AG04450 (cell line): ENCODE measurements around the gene NEMP2. TPM values are rescaled to one million over a fixed set of nuclear protein-coding genes. Genes with fewer than 3 reads are reported as not detected.
"Not testable (repeated sequence)": the region's sequence is repeated elsewhere in the genome, so short reads cannot be mapped to it uniquely, and the experiment has no call there.

Source experiments
- CTCF ChIA-PET: fragments of 300-600, 350-600 bp; formaldehyde crosslinking; extraction: SDS; loops from one replicate; lab custom pipeline; 2022; ENCODE audit warnings: antibody characterized with exemption, inconsistent platforms; lab: Charles Lee
- POLR2A ChIA-PET: fragments of 350-600 bp; formaldehyde crosslinking; extraction: SDS; loops from one replicate; lab custom pipeline; 2021; ENCODE audit warnings: antibody characterized with exemption, inconsistent platforms; lab: Yijun Ruan, JAX
- DNase-seq: peaks from one replicate; pipeline ENCODE4 v3.0.0-alpha.2; 2011; ENCODE audit warnings: low read depth, low spot score
- H3K27ac ChIP-seq: one replicate; pipeline ENCODE4 v1.5.1; 2012; ENCODE audit warnings: low read depth, low read length, control low read depth
- H3K27me3 ChIP-seq: one replicate; pipeline ENCODE4 v1.6.0; 2012; ENCODE audit warnings: low read length; ENCODE audit not compliant: control insufficient read depth, insufficient read depth
- H3K4me3 ChIP-seq: 2 replicates; pipeline ENCODE4 v1.5.1; 2011; ENCODE audit warnings: mild to moderate bottlenecking, low read depth, low read length, control low read depth
- H3K9me3 ChIP-seq: 2 replicates; pipeline ENCODE4 v1.5.1; 2012; ENCODE audit warnings: low read length; ENCODE audit not compliant: control insufficient read depth, insufficient read depth
- CTCF ChIP-seq: IDR thresholded peaks from 2 replicates; pipeline ENCODE4 v1.5.1; 2011; ENCODE audit warnings: low read depth, low read length, control low read depth, inconsistent platforms
- polyA plus RNA-seq: library from polyadenylated mRNA; depleted of rRNA; stranded (reverse); fragments of >200 nt; gene quantifications from 2 replicates; pipeline ENCODE4 v1.2.3, GENCODE V29; 2011

Gene NEMP2
- polyA plus RNA-seq, 1 experiment, result 7.3 TPM

GRCh38 chr2:190512539-190513095 is 21.9 kb downstream of the NEMP2 start:
- no peak for TF ChIP-seq CTCF
- Histone ChIP-seq H3K27me3 (no peaks in the 10 kb centered on the region), H3K27ac (no peak overlapping the region), H3K9me3 (no peaks in the 10 kb centered on the region), H3K4me3 (no peak overlapping the region)
- DNase-seq, result no peak
- POLR2A ChIA-PET, result no interaction called here
- CTCF ChIA-PET, result interaction anchor here (0.6 to 1.2 kb wide), 2 partner anchors 65 to 286 kb away, joined by 3 read pairs; no protein-coding TSS in a partner anchor

- peak; percentile 65 for TF ChIP-seq CTCF
- no peaks in the 10 kb centered on the region for H3K27me3 ChIP-seq
- DNase-seq, result no peak
- H3K4me3 ChIP-seq, result no peak overlapping the region
- no peaks in the 10 kb centered on the region for H3K9me3 ChIP-seq
- no peak overlapping the region for H3K27ac ChIP-seq
- CTCF ChIA-PET, result interaction anchor here (0.6 to 1.9 kb wide), 34 partner anchors 9 to 729 kb away, joined by 3 to 11 read pairs (median 3); no protein-coding TSS in a partner anchor
- POLR2A ChIA-PET, result no interaction called here
Measured at GRCh38 chr2:190511104-190511503, 23.4 kb downstream of the NEMP2 start.

- H3K27ac ChIP-seq, DNase-seq, H3K27me3 ChIP-seq, H3K9me3 ChIP-seq, POLR2A ChIA-PET, H3K4me3 ChIP-seq: not testable (repeated sequence)
- CTCF ChIA-PET, result interaction anchor here (0.6 to 1.9 kb wide), 11 partner anchors 7 to 421 kb away, joined by 3 to 11 read pairs (median 4); no protein-coding TSS in a partner anchor
Measured at GRCh38 chr2:190509895-190510294, 24.6 kb downstream of the NEMP2 start.

- H3K9me3 ChIP-seq, result no peaks in the 10 kb centered on the region
- CTCF ChIA-PET, result no interaction called here
- H3K27me3 ChIP-seq, result no peaks in the 10 kb centered on the region
- no peak overlapping the region for H3K4me3 ChIP-seq
- POLR2A ChIA-PET, result no interaction called here
- no peak for TF ChIP-seq CTCF
- DNase-seq, result no peak
- no peak overlapping the region for H3K27ac ChIP-seq
Measured at GRCh38 chr2:190507135-190507534, 27.4 kb downstream of the NEMP2 start.

GRCh38 chr2:190506666-190507065 is 27.9 kb downstream of the NEMP2 start:
- H3K27ac ChIP-seq, result no peak overlapping the region
- POLR2A ChIA-PET, result no interaction called here
- TF ChIP-seq CTCF, result no peak
- DNase-seq, result no peak
- H3K9me3 ChIP-seq, result no peaks in the 10 kb centered on the region
- CTCF ChIA-PET, result no interaction called here
- no peaks in the 10 kb centered on the region for H3K27me3 ChIP-seq
- H3K4me3 ChIP-seq, result no peak overlapping the region
